Islet of Langerhans (tissue), 1 donor: Measurements from ENCODE around the gene CCDC144A.
"Not testable (repeated sequence)": the region's sequence is repeated elsewhere in the genome, so short reads cannot be mapped to it uniquely, and the experiment has no call there.

Experiments used
- FAIRE-seq: peaks from one replicate; lab custom pipeline; 2011; peaks lifted over from hg19 to GRCh38; lab: Jason Lieb, UNC

The CCDC144A gene

GRCh38 chr17:16818821-16819683, 129.0 kb downstream of the CCDC144A start:
- no peak for FAIRE-seq

DNA sequence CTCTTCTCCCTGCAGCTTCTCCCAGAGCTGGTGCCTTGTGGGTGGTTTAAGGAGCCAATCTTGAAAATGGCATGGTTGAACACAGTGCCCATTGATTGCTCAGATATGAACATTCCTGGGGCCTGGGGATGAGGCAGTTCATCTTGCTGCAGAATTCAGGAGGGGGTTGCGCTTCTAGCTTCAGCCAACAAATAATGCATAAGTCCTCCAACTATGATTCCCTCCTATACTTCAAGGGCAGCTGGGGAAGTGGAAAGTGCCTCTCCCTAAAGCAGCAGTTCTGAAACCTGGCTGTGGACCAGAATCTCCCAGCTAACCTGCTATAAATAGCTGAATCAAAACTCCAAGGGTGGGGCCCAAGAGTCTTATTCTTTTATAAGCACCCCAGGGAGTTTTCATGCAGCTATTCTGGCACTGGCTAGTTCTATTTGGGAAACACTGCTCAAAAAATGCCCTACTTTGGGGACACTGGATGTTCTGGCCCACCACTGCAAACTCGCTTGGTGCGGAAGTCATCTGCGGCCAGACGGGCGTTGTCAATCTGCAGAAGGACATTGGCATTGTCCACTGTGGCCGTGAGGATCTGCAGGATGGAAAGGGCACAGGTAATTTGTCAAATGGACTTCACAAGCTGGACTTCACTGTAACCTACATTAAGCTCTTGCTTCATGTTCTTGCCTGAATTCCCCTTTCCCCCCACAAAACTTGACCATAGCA, 130.3 kb downstream of the CCDC144A start:
- no peak for FAIRE-seq

GRCh38 chr17:16820979-16821543, 131.0 kb downstream of the CCDC144A start:
- FAIRE-seq: no peak

DNA sequence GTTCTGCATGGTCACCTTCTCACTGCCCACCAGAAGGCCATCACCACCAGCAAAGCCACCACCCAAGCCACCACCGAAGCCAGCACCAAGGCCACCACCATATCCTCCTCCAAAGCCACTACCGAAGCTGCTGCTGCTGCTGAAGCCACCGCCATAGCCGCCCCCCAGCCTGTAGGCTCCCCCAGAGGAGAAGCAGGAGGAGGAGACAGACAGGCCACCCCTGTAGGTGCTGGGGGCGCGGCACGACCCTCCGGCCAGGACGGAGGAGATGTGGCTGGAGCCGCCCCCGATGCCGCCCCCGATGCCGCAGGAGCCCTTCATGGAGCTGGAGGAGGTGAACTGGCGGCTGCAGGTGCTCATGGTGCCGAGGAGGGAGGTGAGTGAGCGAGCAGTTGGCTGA, 132.1 kb downstream of the CCDC144A start:
- not testable (repeated sequence) for FAIRE-seq

- not testable (repeated sequence) for FAIRE-seq
These were observed 133.8 kb downstream of the CCDC144A start for GRCh38 chr17:16823768-16824406.
